HEK293T (cell line): ENCODE results near the gene LSG1.

Experiments used
- NFRKB ChIP-seq: fragments of 450-650 bp; IDR thresholded peaks from 2 replicates; pipeline ENCODE4 v1.6.1; 2016; ENCODE audit warnings: mild to moderate bottlenecking, moderate library complexity
- SUZ12 ChIP-seq: fragments of 450-650 bp; IDR thresholded peaks from 2 replicates; pipeline ENCODE4 v1.6.1; 2016; ENCODE audit warnings: mild to moderate bottlenecking

- no peak for TF ChIP-seq SUZ12
- TF ChIP-seq NFRKB: no peak
Observed at GRCh38 chr3:194676471-194676870, 4.5 kb upstream of the LSG1 start.
